HUDEP-2 (cell line): ENCODE data around the gene HOXA10.
A peak's percentile ranks its signal among the peaks of the same experiment; 100 is the strongest.

Experiments used
- DNase-seq, 76 experiments: peaks; one replicate each; lab custom pipeline; 2025; ENCODE audit not compliant: unreplicated experiment in 76 of 76; lab: John Stamatoyannopoulos, UW

The HOXA10 gene

GRCh38 chr7:27180431-27181420 lies 6.6 kb upstream of the HOXA10 start:
- DNase-seq: no peak

GRCh38 chr7:27179503-27180430 lies 5.6 kb upstream of the HOXA10 start:
- peak in 45 of 76 experiments; percentile 1 to 73 (median 33) for DNase-seq

GRCh38 chr7:27179030-27179429 lies 4.9 kb upstream of the HOXA10 start:
- DNase-seq: no peak

- no peak for DNase-seq
Measured at GRCh38 chr7:27178366-27178765, 4.2 kb upstream of the HOXA10 start.

GRCh38 chr7:27177795-27178320 lies 3.7 kb upstream of the HOXA10 start:
- no peak for DNase-seq

- DNase-seq: no peak
Measured at GRCh38 chr7:27176962-27177794, 3.1 kb upstream of the HOXA10 start.

GRCh38 chr7:27176524-27176845 lies 2.4 kb upstream of the HOXA10 start:
- DNase-seq: no peak

GRCh38 chr7:27175626-27176523 lies 1.8 kb upstream of the HOXA10 start:
- no peak for DNase-seq

- no peak for DNase-seq
Measured at GRCh38 chr7:27174874-27175625, 930 bp upstream of the HOXA10 start.

- DNase-seq: no peak
Measured at GRCh38 chr7:27173511-27173955, 587 bp downstream of the HOXA10 start.

GRCh38 chr7:27172823-27173510 lies 1.2 kb downstream of the HOXA10 start:
- no peak for DNase-seq

GRCh38 chr7:27172315-27172774 lies 1.8 kb downstream of the HOXA10 start:
- DNase-seq: no peak

- no peak for DNase-seq
Measured at GRCh38 chr7:27171637-27172314, 2.3 kb downstream of the HOXA10 start.

GRCh38 chr7:27171325-27171636 lies 2.8 kb downstream of the HOXA10 start:
- DNase-seq: no peak

- DNase-seq: no peak
Measured at GRCh38 chr7:27170426-27171324, 3.4 kb downstream of the HOXA10 start.

GRCh38 chr7:27169658-27170425 lies 4.3 kb downstream of the HOXA10 start:
- no peak for DNase-seq
